Upper lobe of left lung (tissue), 4 donors: ENCODE data around the gene AMBP.

ENCODE experiments used
- CTCF ChIP-seq, 6 experiments: fragments of 450-650 bp in 4 of 6; fragments of 200-600 bp in 2 of 6; sonication (generic) in 2 of 6; IDR thresholded peaks; one replicate each; pipeline ENCODE4 v1.5.1; 2016 to 2019; ENCODE audit warnings: antibody characterized with exemption in 6 of 6
- EP300 ChIP-seq, 4 donors: sonication (generic); formaldehyde crosslinking; IDR thresholded peaks; one replicate each; pipeline ENCODE4 v1.5.1; 2017; ENCODE audit warnings: antibody characterized with exemption in 4 of 4, control low read depth in 2 of 4
- POLR2A ChIP-seq, 4 donors: fragments of 450-650 bp; IDR thresholded peaks; one replicate each; pipeline ENCODE4 v1.5.1; 2016 to 2017; ENCODE audit warnings: antibody characterized with exemption in 4 of 4, mild to moderate bottlenecking in 2 of 4
- POLR2AphosphoS5 ChIP-seq, 2 donors: sonication (generic); formaldehyde crosslinking; IDR thresholded peaks; one replicate each; pipeline ENCODE4 v1.5.1; 2017; ENCODE audit warnings: antibody characterized with exemption in 2 of 2

- TF ChIP-seq POLR2A (IDR thresholded peaks at IDR 0.05) (no peak), CTCF (IDR thresholded peaks at IDR 0.05) (no peak), EP300 (IDR thresholded peaks at IDR 0.05) (no peak), POLR2AphosphoS5 (IDR thresholded peaks at IDR 0.05) (no peak)
These were observed 61.3 kb downstream of the AMBP start for GRCh38 chr9:114016629-114017423.
